ENCODE results near the gene PDXK. TPM values are rescaled to one million over a fixed set of nuclear protein-coding genes. Genes with fewer than 3 reads are reported as not detected.

The PDXK gene
- total RNA-seq, 1 donor from 2014 or later: 63.8 TPM

DNA sequence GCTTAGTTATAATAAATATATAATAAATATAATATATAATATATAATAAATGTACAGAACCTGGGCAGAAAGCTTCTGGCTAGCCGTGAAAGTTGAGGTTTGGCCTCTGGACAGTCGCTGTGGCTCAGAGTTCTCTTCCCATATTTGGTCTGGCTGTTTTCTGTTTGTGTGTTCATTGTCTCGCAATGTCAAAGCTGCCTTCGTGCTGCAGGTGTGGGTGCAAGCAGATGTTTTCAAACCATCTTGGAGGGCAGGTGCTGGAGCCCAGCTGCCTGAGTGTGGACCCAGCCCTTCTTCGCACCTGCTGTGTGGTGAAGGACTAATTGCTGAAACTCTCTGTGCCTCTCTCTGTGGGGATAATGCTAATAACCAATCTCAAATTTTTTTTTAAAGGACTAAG lies 60.7 kb downstream of the PDXK start:
- Mint-ChIP-seq H3K4me3 (ENCODE audit: unreplicated experiment) (no peak overlapping the region), H3K27me3 (ENCODE audit: unreplicated experiment) (peaks cover 10% of the 10 kb centered on the region), H3K36me3 (ENCODE audit: unreplicated experiment) (no peaks in the 10 kb centered on the region), H3K9me3 (ENCODE audit: unreplicated experiment) (no peaks in the 10 kb centered on the region), H3K4me1 (ENCODE audit: low read depth, unreplicated experiment) (peaks cover 10% of the 10 kb centered on the region), H3K27ac (ENCODE audit: unreplicated experiment) (no peak overlapping the region)
- TF ChIP-seq, protein P1, sequence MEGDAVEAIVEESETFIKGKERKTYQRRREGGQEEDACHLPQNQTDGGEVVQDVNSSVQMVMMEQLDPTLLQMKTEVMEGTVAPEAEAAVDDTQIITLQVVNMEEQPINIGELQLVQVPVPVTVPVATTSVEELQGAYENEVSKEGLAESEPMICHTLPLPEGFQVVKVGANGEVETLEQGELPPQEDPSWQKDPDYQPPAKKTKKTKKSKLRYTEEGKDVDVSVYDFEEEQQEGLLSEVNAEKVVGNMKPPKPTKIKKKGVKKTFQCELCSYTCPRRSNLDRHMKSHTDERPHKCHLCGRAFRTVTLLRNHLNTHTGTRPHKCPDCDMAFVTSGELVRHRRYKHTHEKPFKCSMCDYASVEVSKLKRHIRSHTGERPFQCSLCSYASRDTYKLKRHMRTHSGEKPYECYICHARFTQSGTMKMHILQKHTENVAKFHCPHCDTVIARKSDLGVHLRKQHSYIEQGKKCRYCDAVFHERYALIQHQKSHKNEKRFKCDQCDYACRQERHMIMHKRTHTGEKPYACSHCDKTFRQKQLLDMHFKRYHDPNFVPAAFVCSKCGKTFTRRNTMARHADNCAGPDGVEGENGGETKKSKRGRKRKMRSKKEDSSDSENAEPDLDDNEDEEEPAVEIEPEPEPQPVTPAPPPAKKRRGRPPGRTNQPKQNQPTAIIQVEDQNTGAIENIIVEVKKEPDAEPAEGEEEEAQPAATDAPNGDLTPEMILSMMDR (IDR thresholded peaks at IDR 0.05; ENCODE audit: partially characterized antibody, unreplicated experiment): no peak
- no peak for DNase-seq

DNA sequence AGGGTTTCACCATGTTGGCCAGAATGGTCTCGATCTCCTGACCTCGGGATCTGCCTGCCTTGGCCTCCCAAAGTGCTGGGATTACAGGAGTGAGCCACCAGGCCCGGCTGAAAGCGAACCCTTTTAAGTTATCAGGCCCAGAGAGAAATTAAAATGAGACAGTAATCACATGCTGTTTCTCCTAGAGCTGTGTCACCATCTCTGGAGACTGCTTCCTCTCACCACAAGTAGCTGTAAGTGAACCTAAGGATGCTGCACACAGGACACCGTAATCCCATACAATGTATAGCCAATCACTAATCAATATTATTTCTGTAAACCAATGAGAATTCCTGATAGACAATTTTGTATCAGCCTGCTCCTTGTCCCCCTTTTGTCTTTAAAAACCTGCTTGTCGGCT lies 62.9 kb downstream of the PDXK start:
- TF ChIP-seq, protein P1 (IDR thresholded peaks at IDR 0.05; ENCODE audit: partially characterized antibody, unreplicated experiment): no peak
- Mint-ChIP-seq H3K36me3 (ENCODE audit: unreplicated experiment) (no peaks in the 10 kb centered on the region), H3K4me1 (ENCODE audit: low read depth, unreplicated experiment) (peaks cover 4% of the 10 kb centered on the region), H3K27me3 (ENCODE audit: unreplicated experiment) (peaks cover 14% of the 10 kb centered on the region), H3K27ac (ENCODE audit: unreplicated experiment) (no peak overlapping the region), H3K9me3 (ENCODE audit: unreplicated experiment) (peaks cover 4% of the 10 kb centered on the region), H3K4me3 (ENCODE audit: unreplicated experiment) (no peak overlapping the region)
- no peak for DNase-seq

DNA sequence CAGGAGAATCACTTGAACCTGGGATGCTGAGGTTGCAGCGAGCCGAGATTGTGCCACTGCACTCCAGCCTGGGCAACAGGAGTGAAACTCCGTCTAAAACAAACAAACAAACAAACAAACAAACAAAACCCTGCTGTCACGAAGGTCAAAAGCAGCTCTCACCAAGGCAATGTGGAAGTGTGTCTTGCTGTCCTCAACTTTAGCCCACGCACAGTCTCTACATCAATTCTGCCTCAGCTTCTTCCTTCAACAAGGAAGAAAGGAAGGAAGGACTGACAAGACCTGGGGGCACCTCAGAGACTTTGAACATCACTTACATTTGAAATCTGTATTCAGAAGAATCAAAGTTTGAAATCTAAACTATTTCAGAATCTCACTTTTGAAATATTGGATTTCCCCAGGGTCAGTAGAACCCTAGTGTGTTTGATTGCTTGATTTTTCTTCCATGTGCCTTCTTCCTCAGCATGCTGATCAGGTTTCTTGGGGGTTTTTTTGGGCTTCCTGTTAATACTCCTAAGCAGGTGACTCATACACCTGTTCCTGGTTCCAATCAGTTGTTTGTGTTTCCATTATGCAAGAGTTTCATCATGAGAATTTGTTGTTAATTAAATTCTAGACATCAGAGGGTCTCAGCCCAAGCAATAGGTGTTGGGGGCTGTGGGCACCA lies 63.6 kb downstream of the PDXK start:
- Mint-ChIP-seq H3K9me3 (ENCODE audit: unreplicated experiment) (peaks cover 4% of the 10 kb centered on the region), H3K27ac (ENCODE audit: unreplicated experiment) (no peak overlapping the region), H3K27me3 (ENCODE audit: unreplicated experiment) (peaks cover 14% of the 10 kb centered on the region), H3K4me3 (ENCODE audit: unreplicated experiment) (no peak overlapping the region), H3K36me3 (ENCODE audit: unreplicated experiment) (no peaks in the 10 kb centered on the region), H3K4me1 (ENCODE audit: low read depth, unreplicated experiment) (peaks cover 4% of the 10 kb centered on the region)
- no peak for DNase-seq
- TF ChIP-seq, protein P1 (IDR thresholded peaks at IDR 0.05; ENCODE audit: partially characterized antibody, unreplicated experiment): no peak

DNA sequence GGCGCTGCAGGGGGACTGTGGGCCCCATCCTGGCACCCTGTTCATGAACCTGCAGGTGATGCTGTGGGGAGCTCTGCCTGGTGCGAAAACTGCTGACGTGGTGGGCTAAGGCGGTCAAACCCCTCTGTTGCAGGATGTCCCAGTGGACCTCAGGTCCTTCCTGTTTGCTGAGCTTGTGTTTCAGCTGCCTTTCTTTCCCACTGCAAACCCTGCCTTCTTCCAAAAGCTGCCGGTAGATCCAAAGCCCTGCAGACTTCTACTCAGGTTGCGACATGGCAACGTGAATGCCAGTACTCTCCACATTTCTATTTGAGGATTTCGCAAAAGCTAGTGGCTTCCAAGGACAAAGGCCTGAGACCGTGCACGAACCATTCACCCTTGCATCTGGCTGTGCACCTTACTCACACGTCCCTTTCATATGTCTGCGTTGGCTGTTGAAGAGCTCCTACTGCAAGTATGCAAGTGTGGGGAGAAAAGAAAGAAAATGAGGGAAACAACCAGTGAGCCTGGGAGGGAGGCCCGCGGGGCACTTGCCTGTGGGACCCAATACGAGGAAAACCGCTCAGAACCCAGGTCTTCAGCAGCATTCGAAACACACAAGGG lies 64.3 kb downstream of the PDXK start:
- no peak for DNase-seq
- peaks cover 4% of the 10 kb centered on the region for H3K9me3 Mint-ChIP-seq (ENCODE audit: unreplicated experiment)
- H3K27me3 Mint-ChIP-seq (ENCODE audit: unreplicated experiment): peaks cover 14% of the 10 kb centered on the region
- TF ChIP-seq, protein P1 (IDR thresholded peaks at IDR 0.05; ENCODE audit: partially characterized antibody, unreplicated experiment): no peak
- H3K27ac Mint-ChIP-seq (ENCODE audit: unreplicated experiment): no peak overlapping the region
- H3K4me3 Mint-ChIP-seq (ENCODE audit: unreplicated experiment): no peak overlapping the region
- H3K36me3 Mint-ChIP-seq (ENCODE audit: unreplicated experiment): no peaks in the 10 kb centered on the region
- H3K4me1 Mint-ChIP-seq (ENCODE audit: low read depth, unreplicated experiment): peaks cover 4% of the 10 kb centered on the region

DNA sequence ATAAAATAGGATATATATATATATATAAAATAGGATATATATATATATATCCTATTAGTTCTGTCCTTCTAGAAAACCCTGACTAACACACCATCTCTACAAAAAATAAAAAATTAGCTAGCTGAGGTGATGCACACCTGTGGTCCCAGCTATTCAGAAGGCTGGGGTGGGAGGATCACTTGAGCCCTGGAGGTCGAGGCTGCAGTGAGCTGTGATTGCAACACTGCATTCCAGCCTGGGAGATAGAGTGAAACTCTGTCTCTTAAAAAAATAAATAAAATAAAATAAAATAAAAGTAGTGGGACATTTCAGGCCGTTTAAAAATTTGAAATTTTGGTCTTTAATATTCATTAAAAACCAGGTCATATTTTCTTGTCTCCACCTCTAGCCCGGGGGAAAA lies 66.2 kb downstream of the PDXK start:
- Mint-ChIP-seq H3K9me3 (ENCODE audit: unreplicated experiment) (peaks cover 7% of the 10 kb centered on the region), H3K4me3 (ENCODE audit: unreplicated experiment) (no peak overlapping the region), H3K36me3 (ENCODE audit: unreplicated experiment) (no peaks in the 10 kb centered on the region), H3K4me1 (ENCODE audit: low read depth, unreplicated experiment) (peaks cover 2% of the 10 kb centered on the region), H3K27ac (ENCODE audit: unreplicated experiment) (no peak overlapping the region), H3K27me3 (ENCODE audit: unreplicated experiment) (peaks cover 17% of the 10 kb centered on the region)
- TF ChIP-seq, protein P1 (IDR thresholded peaks at IDR 0.05; ENCODE audit: partially characterized antibody, unreplicated experiment): no peak
- no peak for DNase-seq
